ENCODE data around the gene BTBD2. TPM values are rescaled to one million over a fixed set of nuclear protein-coding genes. Genes with fewer than 3 reads are reported as not detected.

Gene BTBD2
- polyA plus RNA-seq, 1 donor from 2014 or later = 46.1 TPM

- no peaks in the 10 kb centered on the region for H3K9me2 ChIP-seq (ENCODE audit: insufficient read depth, low read length)
- H3K4me3 ChIP-seq (ENCODE audit: low read length) = peak overlapping the region; percentile 91
- peak overlapping the region; percentile 92 for H3K4me2 ChIP-seq (ENCODE audit: low read length)
- peak overlapping the region; percentile 99 for H3K27ac ChIP-seq (ENCODE audit: low read length)
- H3K9ac ChIP-seq (ENCODE audit: low read length) = peak overlapping the region; percentile 97
- no peaks in the 10 kb centered on the region for H3K36me3 ChIP-seq (ENCODE audit: insufficient read depth, low read length)
- H3K9me3 ChIP-seq (ENCODE audit: low read length) = no peaks in the 10 kb centered on the region
- no peaks in the 10 kb centered on the region for H3F3A ChIP-seq (ENCODE audit: insufficient read depth, low read length, poor library complexity, severe bottlenecking)
- no peaks in the 10 kb centered on the region for H3K79me2 ChIP-seq (replicated peaks; ENCODE audit: insufficient read depth, low read length)
- H2AFZ ChIP-seq (ENCODE audit: low read depth, low read length) = peak overlapping the region; percentile 78
- TF ChIP-seq EP300 (conservative IDR thresholded peaks at IDR 0.05; ENCODE audit: poor library complexity, severe bottlenecking) (peak; percentile 65), REST (IDR thresholded peaks at IDR 0.05; ENCODE audit: borderline replicate concordance) (peak; percentile 84), POLR2AphosphoS5 (IDR thresholded peaks at IDR 0.05) (peak; percentile 90), EZH2 (IDR thresholded peaks at IDR 0.05; ENCODE audit: borderline replicate concordance, insufficient read depth, low read length, poor library complexity, severe bottlenecking) (no peak), CTCF (IDR thresholded peaks at IDR 0.05; ENCODE audit: poor library complexity, severe bottlenecking) (no peak), RAD21 (conservative IDR thresholded peaks at IDR 0.05) (peak; percentile 8), MXI1 (conservative IDR thresholded peaks at IDR 0.05; ENCODE audit: poor library complexity, severe bottlenecking) (peak; percentile 54), TAF1 (IDR thresholded peaks at IDR 0.05; ENCODE audit: low read depth) (peak; percentile 94)
- no peaks in the 10 kb centered on the region for H3K27me3 ChIP-seq (ENCODE audit: insufficient read depth, low read depth, low read length)
- no peaks in the 10 kb centered on the region for H4K20me1 ChIP-seq (ENCODE audit: insufficient read depth)
These were observed 46.2 kb upstream of the BTBD2 start for GRCh38 chr19:2061495-2062388.

DNA sequence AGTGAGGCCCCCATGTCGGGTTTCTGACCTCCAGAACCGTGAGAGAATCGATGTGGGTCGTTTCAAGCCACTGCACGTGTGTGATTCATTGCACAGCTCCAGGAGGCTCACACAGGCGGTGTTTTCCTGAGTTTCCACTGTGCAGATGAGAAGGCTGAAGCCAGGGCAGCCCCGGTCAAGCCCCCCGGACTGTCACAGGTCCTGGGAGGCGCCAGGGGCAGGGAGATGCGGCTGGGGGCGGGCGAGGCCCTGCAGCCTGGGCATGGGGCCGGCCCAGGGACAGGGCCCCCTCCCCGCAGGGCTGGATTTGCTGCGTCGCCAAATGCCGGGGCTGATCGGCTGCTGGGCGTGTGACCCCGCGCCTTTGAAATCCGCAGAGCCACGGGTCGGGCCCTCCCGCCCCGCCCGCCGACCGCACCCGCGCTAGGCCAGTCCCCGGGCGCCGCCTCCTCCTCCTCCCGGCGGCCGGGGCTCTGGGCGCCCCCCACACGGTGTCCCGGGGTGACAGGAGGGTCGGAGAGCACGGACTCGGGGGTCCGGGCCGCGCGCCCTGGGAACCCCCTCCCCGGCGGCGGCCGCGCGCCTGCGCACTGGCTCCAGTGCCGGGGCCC is 45.5 kb upstream of the BTBD2 start:
- no peaks in the 10 kb centered on the region for H4K20me1 ChIP-seq (ENCODE audit: insufficient read depth)
- H3K4me2 ChIP-seq (ENCODE audit: low read length) = peak overlapping the region; percentile 84
- H3K36me3 ChIP-seq (ENCODE audit: insufficient read depth, low read length) = no peaks in the 10 kb centered on the region
- H2AFZ ChIP-seq (ENCODE audit: low read depth, low read length) = peak overlapping the region; percentile 56
- no peaks in the 10 kb centered on the region for H3F3A ChIP-seq (ENCODE audit: insufficient read depth, low read length, poor library complexity, severe bottlenecking)
- no peaks in the 10 kb centered on the region for H3K9me3 ChIP-seq (ENCODE audit: low read length)
- no peaks in the 10 kb centered on the region for H3K9me2 ChIP-seq (ENCODE audit: insufficient read depth, low read length)
- H3K4me3 ChIP-seq (ENCODE audit: low read length) = peak overlapping the region; percentile 91
- H3K79me2 ChIP-seq (replicated peaks; ENCODE audit: insufficient read depth, low read length) = no peaks in the 10 kb centered on the region
- peak overlapping the region; percentile 99 for H3K27ac ChIP-seq (ENCODE audit: low read length)
- no peaks in the 10 kb centered on the region for H3K27me3 ChIP-seq (ENCODE audit: insufficient read depth, low read depth, low read length)
- peak overlapping the region; percentile 97 for H3K9ac ChIP-seq (ENCODE audit: low read length)
- TF ChIP-seq RAD21 (conservative IDR thresholded peaks at IDR 0.05) (peak; percentile 14), TAF1 (IDR thresholded peaks at IDR 0.05; ENCODE audit: low read depth) (no peak), CTCF (IDR thresholded peaks at IDR 0.05; ENCODE audit: poor library complexity, severe bottlenecking) (no peak), MXI1 (conservative IDR thresholded peaks at IDR 0.05; ENCODE audit: poor library complexity, severe bottlenecking) (peak; percentile 77), REST (IDR thresholded peaks at IDR 0.05; ENCODE audit: borderline replicate concordance) (no peak), EZH2 (IDR thresholded peaks at IDR 0.05; ENCODE audit: borderline replicate concordance, insufficient read depth, low read length, poor library complexity, severe bottlenecking) (no peak), SMC3 (conservative IDR thresholded peaks at IDR 0.05; ENCODE audit: poor library complexity) (no peak), EP300 (conservative IDR thresholded peaks at IDR 0.05; ENCODE audit: poor library complexity, severe bottlenecking) (no peak), POLR2AphosphoS5 (IDR thresholded peaks at IDR 0.05) (peak; percentile 76)

All from neural cell (in vitro differentiated cells).